ENCODE measurements around the gene A1CF. TPM values are rescaled to one million over a fixed set of nuclear protein-coding genes. Genes with fewer than 3 reads are reported as not detected.

The A1CF gene
- total and polyA plus RNA-seq, 2 of the 8 experiments (the other 6 are each of a cell fraction or from before 2014, with no cell fraction given): not detected

DNA sequence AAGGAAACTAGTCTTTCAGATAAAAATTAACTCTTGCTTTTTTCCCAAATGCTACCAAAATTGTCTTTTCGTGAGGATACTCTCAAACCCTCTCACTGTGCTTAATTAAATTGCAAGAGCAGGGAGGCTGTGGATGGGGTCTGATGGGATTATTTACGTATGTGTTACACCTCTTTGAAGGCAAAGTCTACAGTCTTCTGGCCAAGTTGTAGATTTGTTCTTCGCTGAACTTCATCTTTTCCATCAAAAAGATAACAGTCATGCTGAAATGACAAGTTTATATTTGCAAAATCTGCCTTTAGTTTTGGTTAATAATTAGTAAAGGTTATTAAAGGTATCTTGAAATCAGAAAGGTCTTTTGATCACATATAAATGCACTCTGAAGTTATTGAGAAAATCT lies 22.7 kb downstream of the A1CF start (continued):
- TF ChIP-seq HDAC2 (IDR thresholded peaks at IDR 0.05; ENCODE audit: borderline replicate concordance in 1 of 2, low read depth in 2 of 2, low read length in 2 of 2) (no peak), RFX5 (IDR thresholded peaks at IDR 0.05; ENCODE audit: borderline replicate concordance, low read depth, low read length) (no peak), SIRT6 (IDR thresholded peaks at IDR 0.05; ENCODE audit: low read length) (no peak), EGR1 (IDR thresholded peaks at IDR 0.05; ENCODE audit: borderline replicate concordance, low read depth, low read length) (no peak), EZH2 (IDR thresholded peaks at IDR 0.05; ENCODE audit: low read depth, low read length, severe bottlenecking) (no peak)
- TF ChIP-seq, protein P1, sequence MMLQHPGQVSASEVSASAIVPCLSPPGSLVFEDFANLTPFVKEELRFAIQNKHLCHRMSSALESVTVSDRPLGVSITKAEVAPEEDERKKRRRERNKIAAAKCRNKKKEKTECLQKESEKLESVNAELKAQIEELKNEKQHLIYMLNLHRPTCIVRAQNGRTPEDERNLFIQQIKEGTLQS (IDR thresholded peaks at IDR 0.05; ENCODE audit: insufficient read depth, low read depth, low read length): no peak
